GM12865 (cell line): ENCODE data around the gene C9orf40.

ENCODE experiments used
- DNase-seq: peaks from one replicate; pipeline ENCODE4 v3.0.0; 2010; ENCODE audit warnings: low read depth
- H3K4me3 ChIP-seq: 2 replicates; pipeline ENCODE4 v1.5.1; 2011; ENCODE audit warnings: mild to moderate bottlenecking, low read depth, low read length, control low read depth
- CTCF ChIP-seq: IDR thresholded peaks from 2 replicates; pipeline ENCODE4 v1.5.1; 2011; ENCODE audit warnings: low read length, control low read depth, low read depth, inconsistent platforms; ENCODE audit not compliant: insufficient read depth; ENCODE audit errors: missing control alignments

C9orf40 gene

GRCh38 chr9:74977287-74977686 lies 24.6 kb upstream of the C9orf40 start:
- no peak for TF ChIP-seq CTCF
- no peak for DNase-seq
- H3K4me3 ChIP-seq: no peak overlapping the region

GRCh38 chr9:74975538-74975937 lies 22.8 kb upstream of the C9orf40 start:
- no peak for TF ChIP-seq CTCF
- DNase-seq: no peak
- H3K4me3 ChIP-seq: no peak overlapping the region

- no peak for DNase-seq
- no peak for TF ChIP-seq CTCF
These were observed 21.8 kb upstream of the C9orf40 start for GRCh38 chr9:74974558-74974957.

GRCh38 chr9:74973714-74974113 lies 21.0 kb upstream of the C9orf40 start:
- no peak for DNase-seq
- TF ChIP-seq CTCF: no peak
- no peak overlapping the region for H3K4me3 ChIP-seq

More at GRCh38 chr9:74974558-74974957, 21.8 kb upstream of the C9orf40 start:
- no peak overlapping the region for H3K4me3 ChIP-seq

- no peak for TF ChIP-seq CTCF
- no peak overlapping the region for H3K4me3 ChIP-seq
- no peak for DNase-seq
These were observed 10.3 kb upstream of the C9orf40 start for GRCh38 chr9:74963056-74963455.

- TF ChIP-seq CTCF: no peak
- no peak overlapping the region for H3K4me3 ChIP-seq
- no peak for DNase-seq
These were observed 8.8 kb upstream of the C9orf40 start for GRCh38 chr9:74961496-74961895.

GRCh38 chr9:74960561-74960960 lies 7.8 kb upstream of the C9orf40 start:
- no peak for TF ChIP-seq CTCF
- no peak overlapping the region for H3K4me3 ChIP-seq
- DNase-seq: no peak
